Endothelial cell of umbilical vein (primary cell): ENCODE results near the gene FOXO6. TPM values are rescaled to one million over a fixed set of nuclear protein-coding genes. Genes with fewer than 3 reads are reported as not detected.

Experiments used
- BruUV-seq: library from RNA; stranded (reverse); fragments of 400-500 nt; replicated peaks from 2 replicates; lab custom pipeline; 2021; lab: Mats Ljungman, UMichigan
- CTCF ChIA-PET: fragments of 300-600, 350-600 bp; sonication (Branson Sonifier 250); formaldehyde crosslinking; loops from one replicate; lab custom pipeline; 2021; ENCODE audit warnings: antibody characterized with exemption, inconsistent platforms; lab: Charles Lee
- POLR2A ChIA-PET: fragments of 300-600, 350-600 bp; sonication (Branson Sonifier 250); formaldehyde crosslinking; loops from one replicate; lab custom pipeline; 2021; ENCODE audit warnings: antibody characterized with exemption, inconsistent platforms; lab: Charles Lee
- DNase-seq: peaks from one replicate; pipeline ENCODE4 v3.0.0-alpha.2; 2011; ENCODE audit warnings: low read depth, low spot score
- FAIRE-seq: peaks from 2 replicates; lab custom pipeline; 2011; peaks lifted over from hg19 to GRCh38; lab: Jason Lieb, UNC
- H2AFZ ChIP-seq: 2 replicates; pipeline ENCODE4 v1.6.0; 2012; ENCODE audit warnings: low read depth, low read length, control low read depth, inconsistent platforms
- H3K27ac ChIP-seq: 2 replicates; pipeline ENCODE4 v1.5.1; 2011; ENCODE audit warnings: low read depth, mild to moderate bottlenecking, control low read depth, low read length, moderate library complexity; ENCODE audit not compliant: insufficient read depth
- H3K27me3 ChIP-seq, 2 experiments: 2 replicates each; pipeline versions ENCODE4 v1.6.0 to v1.6.1; 2011; ENCODE audit warnings: low read length in 2 of 2, mixed read lengths in 1 of 2; ENCODE audit not compliant: control insufficient read depth in 2 of 2, insufficient read depth in 2 of 2
- H3K36me3 ChIP-seq, 2 experiments: 2 replicates in 1 of 2; 3 replicates in 1 of 2; pipeline ENCODE4 v1.5.1; 2011; ENCODE audit warnings: low read length in 2 of 2, mild to moderate bottlenecking in 1 of 2, moderate library complexity in 1 of 2; ENCODE audit not compliant: control insufficient read depth in 2 of 2, insufficient read depth in 2 of 2; ENCODE audit errors: extremely low read depth in 1 of 2
- H3K4me1 ChIP-seq: 3 replicates; pipeline ENCODE4 v1.5.1; 2011; ENCODE audit warnings: mild to moderate bottlenecking, low read length; ENCODE audit not compliant: control insufficient read depth, insufficient read depth; ENCODE audit errors: extremely low read depth
- H3K4me2 ChIP-seq: 2 replicates; pipeline ENCODE4 v1.6.1; 2011; ENCODE audit warnings: low read length, control low read depth, mixed read lengths; ENCODE audit not compliant: insufficient read depth
- H3K4me3 ChIP-seq, 3 experiments: fragments of 200-600 bp in 1 of 3; sonication (generic), shearing (Covaris generic) in 1 of 3; replicated peaks in 1 of 3; 2 replicates each; pipeline ENCODE4 v1.5.1; 2011 to 2016; ENCODE audit warnings: control low read depth in 3 of 3, low read length in 3 of 3, mild to moderate bottlenecking in 2 of 3, inconsistent platforms in 1 of 3, low read depth in 1 of 3, moderate library complexity in 1 of 3; ENCODE audit not compliant: insufficient read depth in 1 of 3
- H3K79me2 ChIP-seq: 2 replicates; pipeline ENCODE4 v1.6.0; 2012; ENCODE audit warnings: low read length, inconsistent platforms; ENCODE audit not compliant: control insufficient read depth, insufficient read depth
- H3K9ac ChIP-seq: replicated peaks from 2 replicates; pipeline ENCODE3; 2011; ENCODE audit warnings: low read length, control low read depth; ENCODE audit not compliant: insufficient read depth; ENCODE audit errors: extremely low read depth
- H3K9me1 ChIP-seq: replicated peaks from 3 replicates; pipeline ENCODE4 v1.6.0; 2011; ENCODE audit warnings: mild to moderate bottlenecking, low read length; ENCODE audit not compliant: control insufficient read depth, insufficient read depth; ENCODE audit errors: extremely low read depth
- H3K9me3 ChIP-seq: replicated peaks from 2 replicates; pipeline ENCODE4 v1.5.1; 2012; ENCODE audit warnings: low read length, inconsistent platforms; ENCODE audit not compliant: control insufficient read depth, insufficient read depth
- H4K20me1 ChIP-seq: replicated peaks from 2 replicates; pipeline ENCODE3; 2011; ENCODE audit warnings: mild to moderate bottlenecking, low read length; ENCODE audit not compliant: control insufficient read depth, insufficient read depth; ENCODE audit errors: extremely low read depth
- CTCF ChIP-seq, 2 donors: IDR thresholded peaks; 1 replicate in 1 of 2; 2 replicates in 1 of 2; pipeline ENCODE4 v1.5.1; 2011; ENCODE audit warnings: low read length in 2 of 2, mild to moderate bottlenecking in 2 of 2, moderate library complexity in 2 of 2, control low read depth in 1 of 2, inconsistent platforms in 1 of 2, low read depth in 1 of 2; ENCODE audit not compliant: insufficient read depth in 1 of 2; ENCODE audit errors: extremely low read depth in 1 of 2
- EZH2 ChIP-seq: IDR thresholded peaks from 2 replicates; pipeline ENCODE4 v1.6.1; 2012; ENCODE audit warnings: borderline replicate concordance, low read depth, mild to moderate bottlenecking, moderate library complexity, low read length, inconsistent platforms; ENCODE audit not compliant: severe bottlenecking
- FOS ChIP-seq: IDR thresholded peaks from 2 replicates; pipeline ENCODE4 v1.6.1; 2011; ENCODE audit warnings: mild to moderate bottlenecking, low read length, moderate library complexity, borderline replicate concordance; ENCODE audit not compliant: insufficient read depth
- GATA2 ChIP-seq: IDR thresholded peaks from 2 replicates; pipeline ENCODE4 v1.7.0; 2011; ENCODE audit warnings: low read depth, mild to moderate bottlenecking, moderate library complexity, mixed read lengths, low read length; ENCODE audit not compliant: insufficient read length, insufficient read depth
- JUN ChIP-seq: IDR thresholded peaks from 2 replicates; pipeline ENCODE4 v1.6.1; 2011; ENCODE audit warnings: borderline replicate concordance, low read depth; ENCODE audit not compliant: insufficient read length, insufficient read depth
- MAX ChIP-seq: IDR thresholded peaks from 2 replicates; pipeline ENCODE4 v1.6.1; 2011; ENCODE audit not compliant: insufficient read depth, insufficient read length
- MYC ChIP-seq: IDR thresholded peaks from one replicate; pipeline ENCODE4 v1.6.1; 2011; ENCODE audit warnings: mild to moderate bottlenecking, low read depth, low read length
- POLR2A ChIP-seq: IDR thresholded peaks from 2 replicates; pipeline ENCODE4 v1.6.1; 2012; ENCODE audit warnings: low read depth, mild to moderate bottlenecking, control low read depth, low read length
- POLR2AphosphoS5 ChIP-seq: IDR thresholded peaks from 2 replicates; pipeline ENCODE4 v1.6.1; 2012; ENCODE audit warnings: low read depth, mild to moderate bottlenecking, control low read depth, low read length, moderate library complexity; ENCODE audit not compliant: insufficient read depth
- dilution Hi-C: fragments of 300-500 bp; cut with MboI; formaldehyde crosslinking; loops from one replicate; pipeline ENCODE4 v1.15.0; 2019; ENCODE audit warnings: low sequenced_read_pairs; ENCODE audit not compliant: extremely low pct_ligation_motif_present
- intact Hi-C: fragments of 100-400 bp; cut with micrococcal nuclease; formaldehyde crosslinking; loops from one replicate; pipeline ENCODE4 v1.10.0; 2022
- polyA plus RNA-seq, 4 experiments: library from polyadenylated mRNA; depleted of rRNA in 3 of 4; stranded (reverse) in 3 of 4; unstranded in 1 of 4; fragments of >200 nt; gene quantifications; 2 replicates each; pipeline versions ENCODE4 v1.2.1 to v1.2.3, GENCODE V29; 2011 to 2012; ENCODE audit warnings: missing spikeins in 1 of 4
- total RNA-seq: library from RNA; stranded (reverse); gene quantifications from 2 replicates; pipeline ENCODE4 v1.2.3, GENCODE V29; 2021

Gene FOXO6
- total and polyA plus RNA-seq, 2 donors (not counting 3 experiments of a cell fraction or from before 2014, with no cell fraction given) = 0.04 to 0.38 TPM

GRCh38 chr1:41344708-41345159, 16.5 kb upstream of the FOXO6 start:
- Histone ChIP-seq H3K9me3 (no peaks in the 10 kb centered on the region), H2AFZ (no peak overlapping the region), H3K27ac (no peak overlapping the region), H3K9ac (no peak overlapping the region), H3K9me1 (no peaks in the 10 kb centered on the region), H3K79me2 (no peaks in the 10 kb centered on the region), H3K27me3 (peaks cover 0 to 6% of the 10 kb centered on the region in 2 experiments), H3K36me3 (no peaks in the 10 kb centered on the region), H3K4me2 (no peak overlapping the region), H4K20me1 (no peaks in the 10 kb centered on the region), H3K4me3 (no peak overlapping the region), H3K4me1 (peaks cover 15% of the 10 kb centered on the region)
- TF ChIP-seq CTCF (IDR thresholded peaks at IDR 0.05; ENCODE audit: extremely low read depth in 1 of 2, insufficient read depth in 1 of 2, low read depth in 1 of 2, low read length in 2 of 2) (no peak), MYC (no peak), EZH2 (no peak), FOS (no peak), POLR2A (no peak), GATA2 (no peak), MAX (no peak), JUN (no peak), POLR2AphosphoS5 (no peak)
- BruUV-seq = no TSS peak
- ChIA-PET CTCF (no interaction called here), POLR2A (interaction anchor here (0.7 kb wide), 1 partner anchor 88 kb away, joined by 4 read pairs; no protein-coding TSS in a partner anchor)
- intact Hi-C loops = no loop called here
- DNase-seq (no peak), FAIRE-seq (no peak)
- dilution Hi-C loops = no loop called here
